Measurements from ENCODE around the gene GPR108.

DNA sequence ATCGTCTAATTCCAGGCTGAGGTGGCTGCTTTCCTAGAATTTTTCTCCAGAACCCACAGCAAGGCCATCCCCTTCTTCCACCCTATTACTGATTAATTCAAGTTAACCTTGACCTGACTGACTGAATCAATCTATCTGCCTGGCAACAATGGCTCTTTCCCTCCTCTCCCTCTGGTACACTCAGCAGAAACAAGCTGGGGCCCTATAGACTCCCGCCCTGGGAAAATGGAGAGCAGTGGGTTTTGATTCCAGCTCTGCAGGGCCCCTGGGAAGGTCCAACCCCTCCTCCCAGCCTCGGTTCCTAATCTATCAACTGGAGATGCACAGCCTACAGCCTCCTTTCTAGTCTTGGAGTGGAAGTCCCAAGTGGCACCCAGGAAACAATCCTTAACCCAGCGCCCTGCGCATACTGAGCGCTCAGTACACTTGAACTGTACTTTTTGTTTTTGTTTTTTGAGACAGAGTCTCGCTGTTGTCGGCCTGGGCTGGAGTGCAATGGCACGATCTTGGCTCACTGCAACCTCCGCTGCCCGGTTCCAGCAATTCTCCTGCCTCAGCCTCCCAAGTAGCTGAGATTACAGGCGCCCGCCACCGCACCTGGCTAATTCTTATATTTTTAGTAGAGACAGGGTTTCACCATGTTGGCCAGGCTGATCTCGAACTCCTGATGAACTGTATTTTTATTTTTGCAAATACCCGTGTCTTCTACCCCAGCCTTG is 11.7 kb downstream of the GPR108 start:
- no peak for TF ChIP-seq SIN3A (conservative IDR thresholded peaks at IDR 0.05 in 1 of 2, IDR thresholded peaks at IDR 0.05 in 1 of 2; ENCODE audit: low read depth in 1 of 2, low read length in 2 of 2)
- no peak for TF ChIP-seq SUZ12 (IDR thresholded peaks at IDR 0.05; ENCODE audit: low read length)
- TF ChIP-seq ZNF274 (IDR thresholded peaks at IDR 0.05; ENCODE audit: borderline replicate concordance, extremely low read depth, low read length), result no peak
